Pancreas (tissue), 10 donors: ENCODE measurements around the gene DENND1A. TPM values are rescaled to one million over a fixed set of nuclear protein-coding genes. Genes with fewer than 3 reads are reported as not detected.

Source experiments
- ATAC-seq, 4 donors: fragments of 200-7000 bp; cut with Tn5 transposase; one replicate each; pipeline versions ENCODE4 v1.8.0 to v1.9.1; 2020; ENCODE audit warnings: mild to moderate bottlenecking in 4 of 4, moderate library complexity in 4 of 4
- DNase-seq, 6 donors: peaks; one replicate each; pipeline ENCODE4 v3.0.0-alpha.2; 2020
- FAIRE-seq: peaks from 2 replicates; lab custom pipeline; 2012; peaks lifted over from hg19 to GRCh38; lab: Jason Lieb, UNC
- H3K27ac ChIP-seq, 4 donors: fragments of 200-600 bp; sonication (generic); 1 replicate in 3 of 4; 2 replicates in 1 of 4; pipeline versions ENCODE4 v1.5.0 to v1.8.0; 2020
- H3K27me3 ChIP-seq, 4 donors: fragments of 200-600 bp; one replicate each; pipeline ENCODE4 v1.8.0; 2021
- H3K36me3 ChIP-seq, 3 donors: fragments of 200-600 bp; sonication (generic) in 1 of 3; one replicate each; pipeline versions ENCODE4 v1.5.0 to v1.8.0; 2020 to 2021
- H3K4me1 ChIP-seq, 3 donors: fragments of 200-600 bp; one replicate each; pipeline ENCODE4 v1.8.0; 2021
- H3K4me3 ChIP-seq, 4 donors: fragments of 200-600 bp; sonication (generic) in 2 of 4; one replicate each; pipeline versions ENCODE4 v1.5.0 to v1.8.0; 2020 to 2021
- H3K9me3 ChIP-seq, 4 donors: fragments of 200-600 bp; one replicate each; pipeline ENCODE4 v1.8.0; 2021
- WGBS, 2 donors: extraction: QIAGEN DNeasy Blood & Tissue Kit; methylation state at CpG; one replicate each; pipeline ENCODE4 v1.1.7; 2013; 5-methylcytosine and 5-hydroxymethylcytosine counted together
- intact Hi-C, 3 donors: fragments of 100-400 bp; cut with DNase I; formaldehyde crosslinking; loops; one replicate each; pipeline versions ENCODE4 v1.11.1 to v1.14.2; 2022
- polyA plus RNA-seq, 2 donors: library from polyadenylated mRNA; stranded (reverse); fragments of 200-250 nt; gene quantifications; one replicate each; pipeline ENCODE4 v1.2.3, GENCODE V29; 2013
- total RNA-seq, 6 donors: library from RNA; stranded (reverse); fragmentation: NEBNext Ultra II Directional in 4 of 6; extraction: Animal tissue kit (Norgen Biotek cat#: 25700) in 4 of 6; gene quantifications; one replicate each; pipeline versions ENCODE4 v1.2.1 to v1.2.4, GENCODE V29; 2021 to 2023
- TF ChIP-seq, protein P1 (sequence below), 4 donors: fragments of 200-600 bp; sonication (generic) in 3 of 4; IDR thresholded peaks; one replicate each; pipeline versions ENCODE4 v1.5.0 to v1.8.0; 2021; ENCODE audit warnings: antibody characterized with exemption in 4 of 4
- donor health status: healthy with polysubstance abuse.
- donor health status: DM: no; HTN: no; CAD: no; lungs with moderate emphysema.
- donor health status: DM: no; HTN: no; CAD: no.
- donor health status: control.
- donor health status: control.
- donor health status: Bipolar disorder and iron deficiency.
- donor health status: DM: yes; HTN: yes; CAD: no.
- donor health status: DM: no; HTN: no; CAD: no.
- donor health status: DM: no; HTN: no; CAD: no.
- donor health status: DM: yes; HTN: yes; CAD: no.

The DENND1A gene
- total and polyA plus RNA-seq, 8 donors = 4.5 to 8.3 (median 5.6) TPM

DNA sequence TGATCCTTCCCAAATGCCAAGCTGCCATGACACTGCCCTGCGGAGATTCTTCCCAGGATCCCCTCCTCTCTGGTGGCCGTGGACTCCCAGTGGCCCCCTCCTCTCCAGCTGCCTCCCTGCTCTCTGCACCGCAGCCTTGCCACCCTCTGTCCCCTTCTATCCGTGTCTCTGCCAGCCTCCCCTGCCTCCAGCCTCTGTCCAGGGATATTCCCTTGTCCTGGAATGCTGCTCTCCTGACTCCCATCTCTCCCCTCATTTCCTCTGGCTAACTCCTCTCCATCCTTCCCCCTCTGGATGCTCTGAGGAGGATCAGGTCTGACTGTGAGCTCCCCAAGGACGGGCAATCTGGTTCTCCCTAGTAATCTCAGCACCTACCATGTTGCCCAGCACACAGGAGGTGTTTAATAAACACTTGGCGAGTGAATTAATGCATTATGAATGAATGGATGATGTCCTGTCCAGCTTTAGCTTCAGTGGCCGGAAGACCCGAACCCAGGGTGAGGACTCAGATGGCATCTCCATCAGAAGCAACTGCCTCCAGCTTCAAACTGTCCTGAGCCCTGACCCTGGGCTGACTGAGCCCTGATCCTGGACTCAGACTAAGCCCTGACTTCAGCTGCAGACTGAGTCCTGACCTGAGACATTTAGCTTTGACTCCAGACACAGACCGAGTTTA lies 581.5 kb downstream of the DENND1A start:
- no peaks in the 10 kb centered on the region for H3K27me3 ChIP-seq
- no peaks in the 10 kb centered on the region for H3K9me3 ChIP-seq
- TF ChIP-seq, protein P1, sequence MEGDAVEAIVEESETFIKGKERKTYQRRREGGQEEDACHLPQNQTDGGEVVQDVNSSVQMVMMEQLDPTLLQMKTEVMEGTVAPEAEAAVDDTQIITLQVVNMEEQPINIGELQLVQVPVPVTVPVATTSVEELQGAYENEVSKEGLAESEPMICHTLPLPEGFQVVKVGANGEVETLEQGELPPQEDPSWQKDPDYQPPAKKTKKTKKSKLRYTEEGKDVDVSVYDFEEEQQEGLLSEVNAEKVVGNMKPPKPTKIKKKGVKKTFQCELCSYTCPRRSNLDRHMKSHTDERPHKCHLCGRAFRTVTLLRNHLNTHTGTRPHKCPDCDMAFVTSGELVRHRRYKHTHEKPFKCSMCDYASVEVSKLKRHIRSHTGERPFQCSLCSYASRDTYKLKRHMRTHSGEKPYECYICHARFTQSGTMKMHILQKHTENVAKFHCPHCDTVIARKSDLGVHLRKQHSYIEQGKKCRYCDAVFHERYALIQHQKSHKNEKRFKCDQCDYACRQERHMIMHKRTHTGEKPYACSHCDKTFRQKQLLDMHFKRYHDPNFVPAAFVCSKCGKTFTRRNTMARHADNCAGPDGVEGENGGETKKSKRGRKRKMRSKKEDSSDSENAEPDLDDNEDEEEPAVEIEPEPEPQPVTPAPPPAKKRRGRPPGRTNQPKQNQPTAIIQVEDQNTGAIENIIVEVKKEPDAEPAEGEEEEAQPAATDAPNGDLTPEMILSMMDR (IDR thresholded peaks at IDR 0.05) = no peak
- DNase-seq (no peak), ATAC-seq (no peak), FAIRE-seq (no peak)
- no peaks in the 10 kb centered on the region for H3K36me3 ChIP-seq
- WGBS, 2 donors = 39 to 46% methylated on average over 9 of the region's 9 CpGs
- H3K4me3 ChIP-seq = no peak overlapping the region
- no peak overlapping the region for H3K27ac ChIP-seq
- intact Hi-C loops = loop anchor here in 1 of 3 donors (10.0 kb wide), 1 partner anchor 254 kb away; no protein-coding TSS in a partner anchor
- no peaks in the 10 kb centered on the region for H3K4me1 ChIP-seq

DNA sequence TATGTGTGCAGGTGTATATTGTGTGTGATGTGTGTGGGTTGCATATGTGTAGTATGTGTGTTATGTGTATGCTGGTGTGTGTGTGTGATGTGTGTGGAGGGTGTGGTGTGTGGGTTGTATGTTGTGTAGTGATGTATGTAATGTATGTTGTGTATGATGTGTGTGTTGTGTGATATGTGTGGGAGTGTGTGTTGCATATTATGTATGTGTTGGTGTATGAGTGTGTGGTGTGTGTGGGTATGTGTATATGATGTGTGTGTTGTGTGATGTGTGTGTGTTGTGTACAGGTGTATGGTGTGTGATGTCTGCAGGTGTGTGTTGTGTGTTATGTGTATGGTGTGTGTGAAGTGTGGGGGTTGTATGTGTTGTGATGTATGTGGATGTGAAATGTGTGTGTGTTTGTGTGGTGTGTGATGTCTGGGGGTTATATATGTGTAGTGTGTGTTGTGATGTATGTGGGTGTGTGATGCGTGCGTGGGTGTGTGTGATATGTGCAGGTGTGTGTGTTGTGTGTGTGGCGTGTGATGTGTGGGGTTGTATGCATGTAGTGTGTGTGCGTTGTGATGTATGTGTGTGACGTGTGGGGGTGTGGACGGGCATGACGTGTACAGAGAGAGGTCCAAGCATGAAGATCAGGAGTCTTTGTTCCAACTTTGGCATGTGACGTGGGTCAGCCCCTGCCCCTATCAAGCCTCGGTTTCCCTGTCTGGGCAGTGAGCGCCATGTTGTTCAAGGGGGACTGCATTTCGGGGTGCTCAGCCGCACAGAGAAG lies 582.5 kb downstream of the DENND1A start:
- Histone ChIP-seq H3K9me3 (no peaks in the 10 kb centered on the region), H3K27ac (no peak overlapping the region), H3K27me3 (no peaks in the 10 kb centered on the region), H3K4me1 (no peaks in the 10 kb centered on the region), H3K4me3 (no peak overlapping the region), H3K36me3 (no peaks in the 10 kb centered on the region)
- DNase-seq = no peak
- FAIRE-seq = no peak
- intact Hi-C loops = loop anchor here in 1 of 3 donors (10.0 kb wide), 1 partner anchor 253 kb away; no protein-coding TSS in a partner anchor
- TF ChIP-seq, protein P1 (IDR thresholded peaks at IDR 0.05) = no peak
- WGBS, 2 donors = 64 to 68% methylated on average over 12 of the region's 12 CpGs
- ATAC-seq = no peak

DNA sequence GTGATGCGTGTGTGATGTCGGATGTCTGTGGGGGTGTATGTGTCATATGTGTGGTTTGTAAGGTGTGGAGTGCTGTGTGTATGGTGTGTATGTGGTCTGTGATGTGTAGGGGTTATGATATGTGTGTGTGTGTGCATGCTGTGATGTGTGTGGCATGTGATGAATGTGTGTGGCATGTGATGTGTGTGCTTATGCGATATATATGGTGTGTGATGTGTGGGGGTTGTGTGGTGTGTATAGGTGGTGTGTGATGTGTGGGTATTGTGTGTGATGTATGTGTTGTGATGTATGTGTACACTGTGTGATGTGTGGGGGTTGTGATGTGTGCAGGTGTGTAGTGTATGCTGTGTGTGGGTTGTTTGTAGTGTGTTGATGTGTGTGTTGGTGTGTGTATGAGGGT lies 583.1 kb downstream of the DENND1A start:
- no peaks in the 10 kb centered on the region for H3K4me1 ChIP-seq
- H3K27me3 ChIP-seq = no peaks in the 10 kb centered on the region
- intact Hi-C loops = loop anchor here in 1 of 3 donors (10.0 kb wide), 1 partner anchor 252 kb away; no protein-coding TSS in a partner anchor
- WGBS, 2 donors = 94 to 97% methylated on average over 3 of the region's 3 CpGs
- H3K27ac ChIP-seq = no peak overlapping the region
- ATAC-seq = no peak
- TF ChIP-seq, protein P1 (IDR thresholded peaks at IDR 0.05) = no peak
- H3K9me3 ChIP-seq = no peaks in the 10 kb centered on the region
- no peaks in the 10 kb centered on the region for H3K36me3 ChIP-seq
- no peak for DNase-seq
- H3K4me3 ChIP-seq = no peak overlapping the region
- FAIRE-seq = no peak

DNA sequence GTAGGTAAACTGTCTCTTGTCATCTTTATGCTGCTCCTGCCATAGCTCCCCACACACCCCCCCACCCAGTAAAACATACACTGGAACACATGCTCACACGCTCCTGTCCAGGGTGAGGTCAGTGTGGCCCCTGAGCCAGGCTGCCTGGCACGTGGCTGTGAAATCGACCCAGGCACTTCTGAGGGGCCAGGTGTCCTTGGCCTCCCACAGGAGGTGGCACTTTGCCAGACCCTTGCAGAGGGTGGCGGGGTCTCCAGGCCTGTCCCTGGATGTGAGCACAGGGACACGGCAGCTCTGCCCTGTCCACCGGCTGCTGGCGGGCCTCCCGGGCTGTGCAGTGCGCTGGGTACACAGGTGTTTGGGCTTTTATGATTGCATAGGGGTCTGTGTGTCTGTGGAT lies 583.9 kb downstream of the DENND1A start:
- FAIRE-seq = no peak
- H3K27me3 ChIP-seq = no peaks in the 10 kb centered on the region
- H3K27ac ChIP-seq = no peak overlapping the region
- DNase-seq = no peak
- intact Hi-C loops = loop anchor here in 1 of 3 donors (10.0 kb wide), 1 partner anchor 251 kb away; no protein-coding TSS in a partner anchor
- ATAC-seq = no peak
- no peaks in the 10 kb centered on the region for H3K9me3 ChIP-seq
- H3K36me3 ChIP-seq = no peaks in the 10 kb centered on the region
- WGBS, 2 donors = 71% methylated on average over 9 of the region's 9 CpGs
- TF ChIP-seq, protein P1 (IDR thresholded peaks at IDR 0.05) = no peak
- H3K4me1 ChIP-seq = no peaks in the 10 kb centered on the region
- no peak overlapping the region for H3K4me3 ChIP-seq
